Epithelial cell of esophagus (primary cell): ENCODE results near the gene CRAMP1.
"Not testable (repeated sequence)": the region's sequence is repeated elsewhere in the genome, so short reads cannot be mapped to it uniquely, and the experiment has no call there.

ENCODE experiments used
- DNase-seq: peaks from one replicate; pipeline ENCODE4 v3.0.0; 2010; ENCODE audit warnings: low read depth
- H3K4me3 ChIP-seq: 2 replicates; pipeline ENCODE4 v1.5.1; 2011; ENCODE audit warnings: mild to moderate bottlenecking, low read length, control low read depth
- TF ChIP-seq, protein P1 (sequence below): IDR thresholded peaks from 2 replicates; pipeline ENCODE4 v1.5.1; 2011; ENCODE audit warnings: low read depth, mild to moderate bottlenecking, low read length, control low read depth, inconsistent platforms; ENCODE audit not compliant: insufficient read depth; ENCODE audit errors: missing control alignments

CRAMP1 gene

DNA sequence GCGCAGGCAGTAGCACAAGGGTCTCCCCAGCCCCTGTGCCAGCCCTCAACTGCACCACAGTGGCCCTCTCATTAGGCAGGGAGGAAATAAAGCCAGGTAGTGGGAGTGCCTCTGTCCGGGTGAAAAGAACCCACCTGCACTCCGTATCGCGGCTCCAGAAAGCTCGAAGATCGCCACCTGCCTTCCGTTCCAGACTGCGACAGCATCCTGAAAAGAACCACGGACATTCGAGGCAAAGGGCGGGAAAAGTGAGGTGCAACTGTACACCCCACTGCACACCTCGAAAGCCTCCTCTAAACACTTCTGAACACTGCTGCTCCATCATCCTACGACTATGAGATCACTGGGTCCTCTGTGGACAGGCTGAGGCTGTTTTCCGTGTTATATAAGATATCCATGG, 29.0 kb upstream of the CRAMP1 start:
- H3K4me3 ChIP-seq, result no peak overlapping the region
- TF ChIP-seq, protein P1, sequence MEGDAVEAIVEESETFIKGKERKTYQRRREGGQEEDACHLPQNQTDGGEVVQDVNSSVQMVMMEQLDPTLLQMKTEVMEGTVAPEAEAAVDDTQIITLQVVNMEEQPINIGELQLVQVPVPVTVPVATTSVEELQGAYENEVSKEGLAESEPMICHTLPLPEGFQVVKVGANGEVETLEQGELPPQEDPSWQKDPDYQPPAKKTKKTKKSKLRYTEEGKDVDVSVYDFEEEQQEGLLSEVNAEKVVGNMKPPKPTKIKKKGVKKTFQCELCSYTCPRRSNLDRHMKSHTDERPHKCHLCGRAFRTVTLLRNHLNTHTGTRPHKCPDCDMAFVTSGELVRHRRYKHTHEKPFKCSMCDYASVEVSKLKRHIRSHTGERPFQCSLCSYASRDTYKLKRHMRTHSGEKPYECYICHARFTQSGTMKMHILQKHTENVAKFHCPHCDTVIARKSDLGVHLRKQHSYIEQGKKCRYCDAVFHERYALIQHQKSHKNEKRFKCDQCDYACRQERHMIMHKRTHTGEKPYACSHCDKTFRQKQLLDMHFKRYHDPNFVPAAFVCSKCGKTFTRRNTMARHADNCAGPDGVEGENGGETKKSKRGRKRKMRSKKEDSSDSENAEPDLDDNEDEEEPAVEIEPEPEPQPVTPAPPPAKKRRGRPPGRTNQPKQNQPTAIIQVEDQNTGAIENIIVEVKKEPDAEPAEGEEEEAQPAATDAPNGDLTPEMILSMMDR, result no peak
- DNase-seq, result no peak

- DNase-seq, result no peak
- TF ChIP-seq, protein P1, result no peak
- H3K4me3 ChIP-seq, result no peak overlapping the region
These were observed 27.2 kb upstream of the CRAMP1 start for GRCh38 chr16:1584926-1585484.

- no peak for DNase-seq
- TF ChIP-seq, protein P1, result no peak
- no peak overlapping the region for H3K4me3 ChIP-seq
These were observed 21.8 kb upstream of the CRAMP1 start for GRCh38 chr16:1590366-1590765.

GRCh38 chr16:1590930-1591705, 21.0 kb upstream of the CRAMP1 start:
- no peak for DNase-seq
- TF ChIP-seq, protein P1, result no peak
- no peak overlapping the region for H3K4me3 ChIP-seq

DNA sequence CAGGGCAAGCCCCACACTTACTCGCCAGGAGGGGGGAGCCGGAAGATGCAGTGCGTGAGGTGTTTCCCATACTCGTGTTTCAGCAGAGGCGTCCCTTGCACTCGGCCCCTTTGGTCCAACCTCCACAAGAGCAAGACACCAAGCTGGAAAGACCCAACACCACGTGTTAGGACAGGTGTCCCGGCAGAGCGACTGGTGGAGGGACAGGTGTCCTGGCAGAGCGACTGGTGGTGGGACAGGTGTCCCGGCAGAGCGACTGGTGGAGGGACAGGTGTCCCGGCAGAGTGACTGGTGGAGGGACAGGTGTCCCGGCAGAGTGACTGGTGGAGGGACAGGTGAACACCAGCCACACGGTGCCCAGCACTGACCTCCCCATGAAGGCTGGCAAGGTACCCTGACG, 19.7 kb upstream of the CRAMP1 start:
- no peak for DNase-seq
- TF ChIP-seq, protein P1, result no peak
- H3K4me3 ChIP-seq, result no peak overlapping the region

DNA sequence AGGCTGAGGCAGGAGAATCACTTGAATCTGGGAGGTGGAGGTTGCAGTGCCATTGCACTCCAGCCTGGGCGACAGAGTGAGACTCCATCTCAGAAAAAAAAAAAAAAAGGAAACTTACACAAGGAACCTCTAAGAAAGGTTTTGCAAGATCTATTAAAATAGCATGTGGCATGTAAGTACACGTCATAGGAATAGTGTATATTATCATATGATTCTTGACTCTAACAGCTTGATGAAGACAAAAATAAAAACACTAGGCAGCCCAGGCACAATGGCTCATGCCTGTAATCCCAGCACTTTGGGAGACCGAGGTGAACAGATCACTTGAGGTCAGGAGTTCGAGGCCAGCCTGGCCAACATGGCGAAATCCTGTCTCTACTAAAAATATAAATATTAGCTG, 16.6 kb upstream of the CRAMP1 start:
- not testable (repeated sequence) for DNase-seq, H3K4me3 ChIP-seq

DNA sequence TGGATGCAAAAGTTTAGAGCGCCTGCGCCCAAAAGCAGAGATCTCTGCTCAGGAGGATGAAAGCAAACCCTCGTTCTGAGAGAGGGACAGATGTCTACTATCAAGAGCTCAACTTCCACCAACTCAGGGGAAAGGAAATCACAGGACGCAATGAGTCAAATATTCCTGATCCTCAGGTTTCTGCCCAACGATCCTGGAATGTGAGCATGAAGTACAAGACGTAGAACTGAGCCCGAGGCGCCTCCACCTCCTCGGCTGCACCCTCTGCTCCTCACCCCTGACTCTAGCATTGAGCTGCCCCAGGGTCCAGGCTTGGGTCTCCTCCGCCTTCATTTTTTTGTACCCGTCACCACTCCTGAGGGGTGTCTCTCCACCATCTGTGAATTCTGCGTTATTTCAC, 15.6 kb upstream of the CRAMP1 start:
- H3K4me3 ChIP-seq, result no peak overlapping the region
- TF ChIP-seq, protein P1, result no peak
- peak; percentile 8 for DNase-seq
